Left ventricle myocardium inferior (tissue), 1 donor: Measurements from ENCODE around the gene PAX2. TPM values are rescaled to one million over a fixed set of nuclear protein-coding genes. Genes with fewer than 3 reads are reported as not detected.

ENCODE experiments used
- DNase-seq: peaks from one replicate; pipeline ENCODE4 v3.0.0-alpha.2; 2020
- H3K27ac ChIP-seq: fragments of 200-600 bp; replicated peaks from 2 replicates; pipeline ENCODE4 v1.8.0; 2021
- H3K27me3 ChIP-seq: fragments of 200-600 bp; 2 replicates; pipeline ENCODE4 v1.8.0; 2021; ENCODE audit warnings: low read depth
- H3K36me3 ChIP-seq: fragments of 200-600 bp; 2 replicates; pipeline ENCODE4 v1.8.0; 2021
- H3K4me1 ChIP-seq: fragments of 200-600 bp; 2 replicates; pipeline ENCODE4 v1.8.0; 2021
- H3K4me3 ChIP-seq: fragments of 200-600 bp; 2 replicates; pipeline ENCODE4 v1.8.0; 2021; ENCODE audit warnings: mild to moderate bottlenecking, moderate library complexity
- H3K9me3 ChIP-seq: fragments of 200-600 bp; replicated peaks from 2 replicates; pipeline ENCODE4 v1.8.0; 2021
- CTCF ChIP-seq: fragments of 200-600 bp; IDR thresholded peaks from 2 replicates; pipeline ENCODE4 v1.8.0; 2021; ENCODE audit warnings: antibody characterized with exemption, mild to moderate bottlenecking, borderline replicate concordance
- intact Hi-C: fragments of 100-400 bp; cut with micrococcal nuclease; formaldehyde crosslinking; loops from one replicate; pipeline ENCODE4 v1.11.0; 2022
- total RNA-seq: library from RNA; stranded (reverse); fragmentation: NEBNext Ultra II Directional; extraction: Animal tissue kit (Norgen Biotek cat#: 25700); gene quantifications from one replicate; pipeline ENCODE4 v1.2.1, GENCODE V29; 2021
- donor health status: DM: no; HTN: yes; CAD: no; lungs with severe emphysema.

PAX2 gene
- total RNA-seq, 1 donor from 2014 or later: not detected

- intact Hi-C loops: no loop called here
- Histone ChIP-seq H3K4me3 (no peak overlapping the region), H3K36me3 (no peaks in the 10 kb centered on the region), H3K9me3 (no peaks in the 10 kb centered on the region), H3K27me3 (peaks cover 100% of the 10 kb centered on the region), H3K27ac (no peak overlapping the region), H3K4me1 (no peaks in the 10 kb centered on the region)
- no peak for TF ChIP-seq CTCF
- DNase-seq: no peak
Observed at GRCh38 chr10:100847440-100847839, 102.1 kb downstream of the PAX2 start.

GRCh38 chr10:100848770-100849169, 103.4 kb downstream of the PAX2 start:
- no peak for TF ChIP-seq CTCF
- DNase-seq: no peak
- H3K27me3 ChIP-seq: peaks cover 95% of the 10 kb centered on the region
- H3K4me3 ChIP-seq: no peak overlapping the region
- no peaks in the 10 kb centered on the region for H3K4me1 ChIP-seq
- intact Hi-C loops: no loop called here
- no peaks in the 10 kb centered on the region for H3K9me3 ChIP-seq
- no peak overlapping the region for H3K27ac ChIP-seq
- H3K36me3 ChIP-seq: no peaks in the 10 kb centered on the region

GRCh38 chr10:100858261-100858660, 112.9 kb downstream of the PAX2 start:
- TF ChIP-seq CTCF: no peak
- H3K27me3 ChIP-seq: peaks cover 86% of the 10 kb centered on the region
- peaks cover 12% of the 10 kb centered on the region for H3K9me3 ChIP-seq
- no peak overlapping the region for H3K4me3 ChIP-seq
- intact Hi-C loops: no loop called here
- DNase-seq: no peak
- no peaks in the 10 kb centered on the region for H3K4me1 ChIP-seq
- H3K36me3 ChIP-seq: no peaks in the 10 kb centered on the region
- H3K27ac ChIP-seq: no peak overlapping the region

- TF ChIP-seq CTCF: no peak
- H3K36me3 ChIP-seq: no peaks in the 10 kb centered on the region
- H3K9me3 ChIP-seq: peaks cover 12% of the 10 kb centered on the region
- no peak overlapping the region for H3K4me3 ChIP-seq
- no peak overlapping the region for H3K27ac ChIP-seq
- H3K4me1 ChIP-seq: no peaks in the 10 kb centered on the region
- intact Hi-C loops: no loop called here
- no peak for DNase-seq
- H3K27me3 ChIP-seq: peaks cover 86% of the 10 kb centered on the region
Observed at GRCh38 chr10:100858747-100859483, 113.5 kb downstream of the PAX2 start.

- intact Hi-C loops: no loop called here
- Histone ChIP-seq H3K36me3 (no peaks in the 10 kb centered on the region), H3K27me3 (peaks cover 86% of the 10 kb centered on the region), H3K4me3 (no peak overlapping the region), H3K4me1 (no peaks in the 10 kb centered on the region), H3K27ac (no peak overlapping the region), H3K9me3 (peaks cover 12% of the 10 kb centered on the region)
- DNase-seq: no peak
- TF ChIP-seq CTCF: no peak
Observed at GRCh38 chr10:100859484-100859763, 114.0 kb downstream of the PAX2 start.
